Trophoblast cell (in vitro differentiated cells and primary cell): ENCODE results near the gene CCDC40.

ENCODE experiments used
- DNase-seq, 2 donors: peaks; one replicate each; pipeline ENCODE4 v3.0.0-alpha.2; 2016
- H2AFZ ChIP-seq: 2 replicates; pipeline ENCODE4 v1.6.1; 2013; ENCODE audit warnings: low read length, moderate library complexity, mild to moderate bottlenecking; ENCODE audit not compliant: insufficient read depth, poor library complexity
- H2AK5ac ChIP-seq: 2 replicates; pipeline ENCODE4 v1.6.1; 2013; ENCODE audit warnings: mild to moderate bottlenecking, low read length
- H2BK120ac ChIP-seq: 2 replicates; pipeline ENCODE4 v1.6.1; 2013; ENCODE audit warnings: low read length, mild to moderate bottlenecking, moderate library complexity; ENCODE audit not compliant: insufficient read depth, poor library complexity
- H2BK12ac ChIP-seq: 2 replicates; pipeline ENCODE4 v1.6.1; 2013; ENCODE audit warnings: mild to moderate bottlenecking, low read length, moderate library complexity
- H2BK5ac ChIP-seq: 2 replicates; pipeline ENCODE4 v1.6.1; 2013; ENCODE audit warnings: low read length, low read depth, moderate library complexity, mild to moderate bottlenecking; ENCODE audit not compliant: poor library complexity
- H3K14ac ChIP-seq: 2 replicates; pipeline ENCODE4 v1.6.1; 2013; ENCODE audit warnings: mild to moderate bottlenecking, low read length
- H3K18ac ChIP-seq: 2 replicates; pipeline ENCODE4 v1.6.1; 2013; ENCODE audit warnings: mild to moderate bottlenecking, low read length
- H3K23ac ChIP-seq: 2 replicates; pipeline ENCODE4 v1.6.1; 2013; ENCODE audit warnings: low read length
- H3K27ac ChIP-seq: 2 replicates; pipeline ENCODE4 v1.5.1; 2013; ENCODE audit warnings: low read depth, mild to moderate bottlenecking, inconsistent platforms, low read length, moderate library complexity
- H3K27me3 ChIP-seq: 2 replicates; pipeline ENCODE4 v1.6.1; 2013; ENCODE audit warnings: inconsistent platforms, mild to moderate bottlenecking, low read length, moderate library complexity; ENCODE audit not compliant: insufficient read depth
- H3K36me3 ChIP-seq, 2 experiments: 1 replicate in 1 of 2; 2 replicates in 1 of 2; pipeline ENCODE4 v1.6.1; 2013; ENCODE audit warnings: low read length in 2 of 2, mild to moderate bottlenecking in 2 of 2, moderate library complexity in 1 of 2; ENCODE audit not compliant: insufficient read depth in 2 of 2, control insufficient read depth in 1 of 2
- H3K4ac ChIP-seq: 2 replicates; pipeline ENCODE4 v1.6.1; 2013; ENCODE audit warnings: low read depth, mild to moderate bottlenecking, low read length, moderate library complexity
- H3K4me1 ChIP-seq, 2 experiments: 1 replicate in 1 of 2; 2 replicates in 1 of 2; pipeline ENCODE4 v1.6.1; 2013; ENCODE audit warnings: low read length in 2 of 2, mild to moderate bottlenecking in 2 of 2, moderate library complexity in 1 of 2; ENCODE audit not compliant: insufficient read depth in 2 of 2, control insufficient read depth in 1 of 2
- H3K4me2 ChIP-seq: 2 replicates; pipeline ENCODE4 v1.6.1; 2013; ENCODE audit warnings: inconsistent platforms, mild to moderate bottlenecking, low read length, moderate library complexity
- H3K4me3 ChIP-seq: 2 replicates; pipeline ENCODE4 v1.5.1; 2013; ENCODE audit warnings: mild to moderate bottlenecking, low read depth, low read length, inconsistent platforms
- H3K79me1 ChIP-seq: one replicate; pipeline ENCODE4 v1.6.1; 2013; ENCODE audit warnings: low read length
- H3K79me2 ChIP-seq: 2 replicates; pipeline ENCODE4 v1.6.1; 2013; ENCODE audit warnings: low read length, mild to moderate bottlenecking; ENCODE audit not compliant: control insufficient read depth, insufficient read depth, poor library complexity
- H3K9ac ChIP-seq: 2 replicates; pipeline ENCODE4 v1.6.1; 2013; ENCODE audit warnings: mild to moderate bottlenecking, low read length
- H3K9me3 ChIP-seq: 2 replicates; pipeline ENCODE4 v1.6.1; 2013; ENCODE audit warnings: low read depth, mild to moderate bottlenecking, control low read depth, inconsistent platforms, low read length; ENCODE audit not compliant: insufficient read depth
- H4K12ac ChIP-seq: 2 replicates; pipeline ENCODE4 v1.6.1; 2013; ENCODE audit warnings: low read depth, mild to moderate bottlenecking, low read length, moderate library complexity
- H4K8ac ChIP-seq: 2 replicates; pipeline ENCODE4 v1.6.1; 2013; ENCODE audit warnings: low read depth, mild to moderate bottlenecking, low read length, moderate library complexity
- H4K91ac ChIP-seq: one replicate; pipeline ENCODE4 v1.6.1; 2013; ENCODE audit warnings: low read depth, mild to moderate bottlenecking, low read length, moderate library complexity
- WGBS: extraction: QIAGEN DNeasy Blood & Tissue Kit; methylation state at CpG from one replicate; pipeline ENCODE4 v1.1.7; 2013; ENCODE audit warnings: missing lambda C conversion rate; ENCODE audit not compliant: insufficient read length, insufficient coverage; ENCODE audit errors: extremely low coverage; 5-methylcytosine and 5-hydroxymethylcytosine counted together

The CCDC40 gene

DNA sequence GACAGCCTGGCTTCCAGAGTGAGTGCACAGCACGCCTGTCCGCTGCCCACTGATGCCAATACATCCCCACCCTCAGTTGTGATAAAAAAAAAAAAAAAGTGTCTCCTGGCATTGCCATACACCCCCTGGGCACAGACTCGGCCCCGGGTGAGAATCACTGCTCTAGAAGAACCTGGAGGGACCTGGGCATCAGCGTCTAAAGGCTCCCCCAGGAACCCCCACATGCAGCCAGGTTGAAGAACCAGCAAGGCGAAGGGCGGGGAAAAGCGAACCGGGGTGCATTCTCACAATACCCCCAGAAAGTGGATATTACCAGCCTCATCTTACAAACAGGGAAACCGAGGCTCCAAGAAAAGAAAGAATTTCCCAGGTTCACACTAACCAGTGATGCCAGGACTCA is 28.5 kb upstream of the CCDC40 start:
- Histone ChIP-seq H4K8ac (no peak overlapping the region), H3K14ac (no peak overlapping the region), H3K27ac (no peak overlapping the region), H2BK120ac (no peak overlapping the region), H3K9ac (no peak overlapping the region), H3K79me1 (no peaks in the 10 kb centered on the region), H3K23ac (no peak overlapping the region), H3K79me2 (no peaks in the 10 kb centered on the region), H2AFZ (no peak overlapping the region), H3K27me3 (no peaks in the 10 kb centered on the region), H2BK12ac (no peak overlapping the region), H3K9me3 (peaks cover 3% of the 10 kb centered on the region), H3K36me3 (peaks cover 33 to 43% of the 10 kb centered on the region in 2 experiments), H4K12ac (no peak overlapping the region), H3K4me2 (no peak overlapping the region), H3K4me3 (no peak overlapping the region), H4K91ac (no peak overlapping the region), H3K4me1 (no peaks in the 10 kb centered on the region), H2BK5ac (no peak overlapping the region), H2AK5ac (no peak overlapping the region), H3K18ac (no peak overlapping the region), H3K4ac (no peak overlapping the region)
- no peak for DNase-seq
- WGBS, result no CpG with 5 or more reads among the region's 10 CpGs

DNA sequence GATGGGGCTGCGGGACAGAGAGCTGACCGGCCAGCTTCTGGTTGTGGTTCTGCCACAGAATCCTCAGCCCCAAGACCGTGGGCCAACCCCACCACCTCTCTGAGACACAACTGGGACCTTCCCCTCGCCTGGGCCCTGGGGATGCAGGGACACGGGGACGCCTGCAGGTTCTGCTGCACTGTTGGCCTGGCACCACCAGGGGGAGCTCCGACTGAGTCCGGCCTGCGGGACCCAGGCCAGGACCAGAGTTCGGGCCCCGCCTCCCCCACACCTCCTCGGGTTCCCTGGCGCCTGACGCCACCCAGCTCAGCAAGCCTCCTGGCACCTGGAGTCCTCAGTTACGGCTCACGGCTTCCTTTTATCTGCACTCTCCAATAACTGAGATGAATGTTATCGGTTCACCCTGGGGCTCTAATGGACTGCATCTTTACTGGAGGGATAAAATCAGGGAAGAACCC is 28.0 kb upstream of the CCDC40 start:
- Histone ChIP-seq H2BK120ac (no peak overlapping the region), H3K4ac (no peak overlapping the region), H2BK5ac (no peak overlapping the region), H3K27me3 (no peaks in the 10 kb centered on the region), H4K91ac (no peak overlapping the region), H3K18ac (no peak overlapping the region), H3K4me1 (no peaks in the 10 kb centered on the region), H3K9me3 (peaks cover 3% of the 10 kb centered on the region), H3K14ac (no peak overlapping the region), H3K9ac (no peak overlapping the region), H3K23ac (no peak overlapping the region), H3K4me3 (no peak overlapping the region), H3K79me2 (no peaks in the 10 kb centered on the region), H2AK5ac (no peak overlapping the region), H3K36me3 (peaks cover 34 to 48% of the 10 kb centered on the region in 2 experiments), H3K4me2 (no peak overlapping the region), H3K79me1 (no peaks in the 10 kb centered on the region), H2AFZ (no peak overlapping the region), H4K8ac (no peak overlapping the region), H3K27ac (no peak overlapping the region), H2BK12ac (no peak overlapping the region), H4K12ac (no peak overlapping the region)
- no CpG with 5 or more reads among the region's 17 CpGs for WGBS
- DNase-seq, result peak; percentile 62 to 86

DNA sequence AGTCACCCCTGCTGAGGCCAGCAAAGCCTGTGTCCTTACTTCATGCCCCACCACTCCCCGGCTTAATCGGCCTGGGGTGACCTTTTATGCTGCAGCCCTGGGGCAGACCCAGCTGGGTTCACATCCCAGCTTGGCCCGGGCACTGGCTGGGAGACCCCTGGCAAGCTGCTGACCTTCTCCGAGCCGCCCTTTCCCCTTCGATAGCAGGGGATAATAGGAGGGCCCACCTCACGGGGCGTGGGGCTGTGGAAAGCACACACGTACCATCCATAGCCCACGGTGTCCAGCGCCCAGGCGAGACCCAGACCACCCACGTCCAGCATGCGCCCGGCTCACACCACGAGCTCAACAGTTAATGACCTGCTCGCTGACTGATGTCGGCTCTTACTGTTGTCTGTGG is 27.6 kb upstream of the CCDC40 start:
- no CpG with 5 or more reads among the region's 18 CpGs for WGBS
- H2BK5ac ChIP-seq, result no peak overlapping the region
- H3K4me2 ChIP-seq, result no peak overlapping the region
- H4K8ac ChIP-seq, result no peak overlapping the region
- no peak for DNase-seq
- H2AFZ ChIP-seq, result no peak overlapping the region
- H3K27ac ChIP-seq, result no peak overlapping the region
- no peak overlapping the region for H3K23ac ChIP-seq
- H2BK120ac ChIP-seq, result no peak overlapping the region
- peaks cover 3% of the 10 kb centered on the region for H3K9me3 ChIP-seq
- H3K14ac ChIP-seq, result no peak overlapping the region
- no peak overlapping the region for H4K91ac ChIP-seq
- H2AK5ac ChIP-seq, result no peak overlapping the region
- H3K27me3 ChIP-seq, result no peaks in the 10 kb centered on the region
- H3K18ac ChIP-seq, result no peak overlapping the region
- peak overlapping the region; percentile 12 for H3K4me3 ChIP-seq
- H3K36me3 ChIP-seq, result peaks cover 36 to 51% of the 10 kb centered on the region in 2 experiments
- H3K4ac ChIP-seq, result no peak overlapping the region
- H4K12ac ChIP-seq, result no peak overlapping the region
- no peak overlapping the region for H2BK12ac ChIP-seq
- H3K79me1 ChIP-seq, result no peaks in the 10 kb centered on the region
- no peaks in the 10 kb centered on the region for H3K79me2 ChIP-seq
- no peaks in the 10 kb centered on the region for H3K4me1 ChIP-seq
- H3K9ac ChIP-seq, result no peak overlapping the region

DNA sequence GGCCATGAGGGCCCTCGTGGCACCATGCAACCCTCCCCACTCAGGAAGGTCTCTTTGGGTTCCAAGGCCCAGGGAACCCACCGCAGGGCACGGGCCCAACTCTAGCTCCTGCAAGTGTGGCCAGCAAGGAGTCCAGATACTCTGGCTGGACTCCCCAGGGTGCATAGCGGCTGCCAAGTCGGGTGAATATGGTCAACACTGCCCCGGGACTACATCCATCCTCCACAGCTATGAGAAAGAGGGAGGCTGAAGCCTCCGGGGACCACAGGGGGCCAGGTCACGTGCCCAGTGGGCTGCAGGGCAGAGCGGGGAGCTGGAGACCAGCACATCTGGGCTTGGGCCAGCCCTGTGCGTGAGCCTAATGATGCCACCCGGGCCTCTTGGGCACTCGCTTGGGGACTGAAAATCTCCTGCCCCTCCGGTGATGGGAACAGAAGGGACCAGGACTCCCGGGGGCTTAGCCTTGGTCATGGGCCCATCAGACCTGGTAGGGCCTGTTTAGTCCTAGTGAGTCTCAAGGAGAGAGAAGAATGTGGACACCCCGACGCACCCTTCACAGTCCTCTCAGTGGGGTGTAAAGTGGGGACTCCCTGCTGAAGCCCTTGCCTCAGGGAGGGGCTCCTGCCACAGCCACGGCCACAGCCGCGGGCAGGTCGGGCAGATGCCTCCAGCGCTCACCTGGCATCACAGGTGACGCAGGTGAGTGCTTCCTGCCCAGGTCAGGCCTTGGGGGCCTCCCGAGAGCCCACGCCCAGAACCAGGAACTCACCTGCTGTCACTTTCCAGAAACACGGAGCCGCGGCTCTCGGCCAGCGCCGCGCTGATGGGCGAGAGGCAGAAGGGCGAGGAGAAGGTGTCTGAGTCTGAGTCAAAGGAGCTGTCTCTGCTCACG is 26.8 kb upstream of the CCDC40 start:
- DNase-seq, result no peak

More for the DNA sequence above, 26.8 kb upstream of the CCDC40 start:
- Histone ChIP-seq H3K23ac (no peak overlapping the region), H3K27ac (no peak overlapping the region), H2AFZ (no peak overlapping the region), H2BK120ac (no peak overlapping the region), H3K9ac (no peak overlapping the region), H2BK5ac (no peak overlapping the region), H2AK5ac (no peak overlapping the region), H3K4ac (no peak overlapping the region), H3K79me1 (no peaks in the 10 kb centered on the region), H2BK12ac (no peak overlapping the region), H4K91ac (no peak overlapping the region), H3K4me1 (no peaks in the 10 kb centered on the region), H3K14ac (no peak overlapping the region), H3K27me3 (no peaks in the 10 kb centered on the region), H4K12ac (no peak overlapping the region), H3K36me3 (peaks cover 36 to 50% of the 10 kb centered on the region in 2 experiments), H3K79me2 (no peaks in the 10 kb centered on the region), H4K8ac (no peak overlapping the region), H3K4me2 (no peak overlapping the region), H3K9me3 (peaks cover 3% of the 10 kb centered on the region), H3K18ac (no peak overlapping the region), H3K4me3 (no peak overlapping the region)
- no CpG with 5 or more reads among the region's 34 CpGs for WGBS
